GM18526 (cell line): ENCODE results near the gene EFNA5.

Experiments used
- POLR2A ChIP-seq: IDR thresholded peaks from 3 replicates; pipeline ENCODE4 v1.6.1; 2011; ENCODE audit not compliant: insufficient read length; ENCODE audit errors: extremely low read depth

The EFNA5 gene

DNA sequence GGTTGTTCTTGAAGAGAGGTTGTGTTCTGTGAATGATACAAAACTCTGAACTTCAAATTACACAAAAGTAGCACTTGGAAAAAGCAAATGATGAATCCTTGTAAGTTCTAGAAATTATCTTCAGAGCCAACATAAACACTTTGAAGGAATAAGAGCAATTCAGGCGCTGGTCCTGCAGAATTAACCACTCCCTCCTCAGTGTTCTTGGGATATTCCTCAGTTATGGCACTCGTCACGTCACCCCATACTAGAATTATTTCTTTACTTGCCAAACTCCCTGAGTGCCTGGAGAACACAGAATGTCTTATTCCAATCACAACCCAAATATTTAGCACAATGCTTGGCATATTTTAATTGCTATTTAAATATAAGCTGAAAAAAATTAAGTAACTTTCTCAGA, 126.3 kb downstream of the EFNA5 start:
- no peak for TF ChIP-seq POLR2A

DNA sequence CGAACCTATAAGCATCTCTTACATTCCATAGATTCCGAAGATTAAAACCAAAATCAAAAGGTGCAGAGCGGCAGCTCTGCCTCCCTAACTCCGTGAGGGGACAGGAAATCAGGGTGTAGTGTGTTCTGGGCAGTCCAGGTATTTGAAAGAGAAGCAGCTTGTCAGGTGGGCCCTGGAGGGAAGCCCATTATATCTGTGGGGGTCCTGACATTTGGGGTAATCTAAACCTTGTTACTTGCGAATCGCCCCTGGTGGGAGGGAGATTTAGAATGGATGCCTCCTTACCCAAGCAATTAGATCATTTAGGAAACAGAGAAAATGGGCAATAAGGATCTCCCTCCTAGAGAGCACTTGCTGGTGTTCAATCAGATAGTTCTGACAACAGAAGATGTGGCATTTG, 126.9 kb downstream of the EFNA5 start:
- TF ChIP-seq POLR2A, result no peak

DNA sequence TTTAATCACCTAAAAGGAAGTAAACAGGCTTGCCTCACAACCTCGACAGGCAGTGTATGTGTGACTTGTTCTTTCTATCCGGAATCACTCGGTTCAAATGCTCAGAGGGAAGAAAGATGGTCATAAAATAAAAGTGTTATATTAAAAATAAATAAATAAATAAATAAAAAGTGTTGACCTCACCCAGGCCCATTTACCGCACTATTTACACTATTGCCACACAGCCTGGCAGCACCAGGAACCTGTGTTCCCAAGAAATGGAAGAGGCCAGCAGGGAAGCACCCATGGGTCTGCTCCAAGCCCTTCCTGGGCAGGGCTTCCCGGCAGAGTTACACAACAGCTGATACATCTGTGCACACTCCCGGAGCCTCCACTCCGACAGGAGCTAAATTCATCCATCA, 127.9 kb downstream of the EFNA5 start:
- no peak for TF ChIP-seq POLR2A

DNA sequence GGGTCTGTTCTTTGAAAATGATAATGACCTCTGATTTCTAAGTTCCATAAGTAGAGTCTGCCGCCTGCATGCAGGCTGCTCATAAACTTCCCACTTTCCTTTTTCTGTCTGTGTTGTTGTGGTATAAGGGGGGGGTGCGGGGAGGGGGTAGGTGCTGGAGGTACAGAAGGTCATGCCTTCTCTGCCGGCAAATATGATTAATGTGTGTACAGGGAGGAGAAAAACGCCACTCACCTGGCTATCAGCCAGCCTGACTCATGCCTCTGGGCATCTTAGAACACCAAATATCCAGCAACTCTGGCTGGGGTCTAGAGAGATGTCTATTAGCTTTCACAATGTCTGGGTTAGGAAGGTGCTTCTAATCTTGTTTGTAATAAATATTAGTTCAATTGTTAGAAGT, 128.3 kb downstream of the EFNA5 start:
- TF ChIP-seq POLR2A, result no peak

DNA sequence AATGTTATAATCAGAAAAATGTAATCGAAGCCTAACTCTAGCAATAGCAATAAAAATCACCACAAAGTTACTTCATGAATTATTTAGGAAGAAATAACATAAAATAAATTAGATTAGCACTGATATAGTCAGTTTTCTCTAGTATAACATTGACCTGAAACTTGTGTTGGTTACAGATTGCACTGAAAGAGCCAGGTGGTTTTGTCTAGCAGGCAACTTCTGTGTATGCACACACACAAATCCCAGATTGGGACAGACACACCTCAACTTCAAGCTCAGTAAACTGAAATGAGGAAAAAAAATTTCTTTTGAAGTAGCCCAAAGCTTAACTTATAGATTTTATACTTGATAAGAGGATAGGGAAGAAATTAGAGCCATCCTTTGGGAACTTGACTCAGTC, 129.3 kb downstream of the EFNA5 start:
- TF ChIP-seq POLR2A, result no peak

DNA sequence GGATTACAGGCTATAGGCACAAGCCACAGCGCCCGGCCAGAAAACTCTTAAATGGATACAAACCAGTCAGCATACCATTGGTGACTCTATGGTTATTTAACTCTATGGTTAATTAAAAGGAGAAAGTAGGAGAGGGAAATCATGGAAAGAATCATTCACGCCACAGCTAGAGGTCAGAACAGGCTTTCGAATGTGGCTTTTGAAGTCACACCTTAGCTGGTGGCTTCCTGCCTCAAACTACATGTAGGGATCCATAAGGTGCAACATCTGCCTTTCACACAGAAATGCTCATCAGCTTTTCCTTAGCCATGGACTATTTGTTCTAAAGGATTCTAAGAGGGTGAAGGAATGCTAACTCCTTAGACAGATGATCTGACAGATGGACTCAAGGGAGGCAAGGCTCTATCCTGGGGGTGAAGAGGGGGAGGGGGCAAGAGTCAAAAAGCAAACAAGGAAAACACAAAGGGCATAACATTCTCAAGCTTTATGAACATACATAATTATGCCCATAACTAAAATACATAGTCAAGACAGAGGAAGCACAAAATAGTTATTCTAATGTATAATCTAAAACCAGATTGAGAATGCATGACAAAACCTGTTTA, 130.9 kb downstream of the EFNA5 start:
- TF ChIP-seq POLR2A, result no peak

DNA sequence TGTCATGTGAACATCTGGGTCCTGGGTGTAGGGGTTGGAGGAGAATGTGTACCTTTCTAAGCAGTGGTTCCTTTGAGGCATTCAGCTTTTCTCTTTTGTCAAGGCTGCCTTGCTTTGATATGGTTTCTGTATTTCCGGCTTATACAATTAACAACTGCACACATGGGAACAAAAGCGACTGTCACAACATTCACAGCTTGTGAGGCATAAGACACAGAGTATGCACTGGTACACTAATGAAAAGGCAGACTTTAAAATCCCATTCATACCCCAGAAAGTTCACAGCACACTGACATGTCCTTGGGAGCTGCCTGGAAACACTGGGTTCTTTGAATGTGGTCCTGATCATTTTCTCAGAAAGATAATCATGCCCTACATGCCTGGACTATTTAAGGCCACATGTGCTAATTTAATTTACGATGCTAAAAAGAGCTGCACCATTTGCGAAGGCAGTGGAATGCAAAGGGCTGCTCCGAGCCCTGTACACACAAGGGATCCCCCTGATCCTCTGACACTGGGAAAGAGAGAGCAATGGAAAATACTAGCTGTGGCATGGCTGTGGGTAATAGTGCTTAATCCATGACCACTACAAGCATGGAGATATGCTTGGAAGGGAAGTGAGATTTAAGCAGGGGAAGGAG, 131.8 kb downstream of the EFNA5 start:
- TF ChIP-seq POLR2A, result no peak

DNA sequence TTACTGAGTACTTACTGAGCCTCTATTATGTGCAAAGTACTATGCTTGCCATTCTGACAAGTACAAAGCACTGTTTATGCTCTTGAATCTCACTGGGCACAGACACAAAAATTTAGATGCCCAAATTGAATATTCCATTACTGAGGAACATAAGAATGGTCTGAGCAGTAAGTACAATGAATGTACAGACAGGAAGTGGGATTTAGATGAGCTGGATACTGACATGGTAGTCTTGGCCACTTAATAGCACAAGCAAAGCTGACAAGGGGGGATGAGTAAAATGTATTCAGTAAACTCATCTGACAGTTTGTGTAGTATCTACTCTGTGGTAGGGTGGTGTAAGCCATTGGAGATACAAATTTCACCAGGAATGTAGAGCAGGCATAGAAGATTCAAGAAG, 132.4 kb downstream of the EFNA5 start:
- TF ChIP-seq POLR2A, result no peak

DNA sequence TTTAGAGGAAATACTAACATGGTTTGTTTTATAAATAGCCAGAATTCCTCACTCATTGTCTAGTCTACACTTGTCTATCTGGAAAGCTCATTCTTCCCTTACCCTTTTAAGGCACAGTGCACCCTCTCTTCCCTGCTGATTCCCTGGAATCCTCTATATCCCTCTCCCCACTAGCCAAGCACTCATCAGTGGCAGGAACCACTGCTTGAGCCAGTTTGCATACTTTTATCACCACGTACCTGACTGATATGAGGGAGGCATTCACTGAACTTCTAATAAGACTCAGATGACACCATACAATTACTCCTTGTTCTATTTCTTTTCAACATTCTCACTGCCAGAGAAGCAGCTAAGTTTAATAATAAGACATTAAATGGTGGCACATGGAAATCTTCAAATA, 134.9 kb downstream of the EFNA5 start:
- no peak for TF ChIP-seq POLR2A

DNA sequence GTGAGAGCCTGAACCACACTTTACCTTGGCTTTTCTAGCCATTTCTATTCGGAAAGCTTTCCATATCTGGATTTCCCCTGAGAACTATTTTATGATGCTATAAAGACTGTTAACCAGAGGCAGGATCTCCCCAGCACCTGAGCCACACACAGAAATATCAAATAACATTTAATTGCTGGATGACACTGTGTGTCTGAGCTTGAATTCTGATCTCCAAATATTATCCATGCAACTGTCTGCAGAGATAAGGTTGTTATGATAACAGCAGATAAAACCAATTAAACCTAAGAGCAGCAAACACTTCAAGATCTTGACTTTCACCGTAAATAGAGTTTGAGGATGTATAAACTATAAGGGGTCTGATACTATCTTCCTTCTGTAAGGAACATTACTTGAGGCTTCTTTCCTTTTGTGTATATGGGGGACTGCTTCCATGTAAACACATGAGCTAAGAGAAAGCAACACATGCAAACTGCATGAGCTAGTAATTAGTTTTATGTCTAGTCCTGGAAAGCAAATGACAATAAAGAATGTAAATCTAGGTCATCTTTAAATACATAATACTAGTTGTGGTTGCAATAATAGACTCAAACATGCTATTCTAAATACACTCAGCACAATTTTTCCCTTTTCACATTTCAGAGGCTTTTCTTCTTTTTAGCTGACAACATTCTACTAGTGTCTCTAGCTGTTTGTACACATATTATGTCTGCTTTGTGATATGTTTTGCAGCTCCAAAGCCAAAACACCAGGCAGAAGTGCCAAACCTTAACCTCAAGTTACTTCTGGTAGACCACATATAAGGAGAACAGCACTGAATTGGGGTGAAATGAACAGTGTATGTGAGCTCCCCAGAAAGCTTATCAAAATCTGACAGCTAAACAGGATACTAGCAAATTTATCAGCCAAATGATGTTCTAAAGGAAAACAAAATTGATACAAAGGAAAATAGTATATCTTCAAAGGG, 136.5 kb downstream of the EFNA5 start:
- TF ChIP-seq POLR2A, result no peak

DNA sequence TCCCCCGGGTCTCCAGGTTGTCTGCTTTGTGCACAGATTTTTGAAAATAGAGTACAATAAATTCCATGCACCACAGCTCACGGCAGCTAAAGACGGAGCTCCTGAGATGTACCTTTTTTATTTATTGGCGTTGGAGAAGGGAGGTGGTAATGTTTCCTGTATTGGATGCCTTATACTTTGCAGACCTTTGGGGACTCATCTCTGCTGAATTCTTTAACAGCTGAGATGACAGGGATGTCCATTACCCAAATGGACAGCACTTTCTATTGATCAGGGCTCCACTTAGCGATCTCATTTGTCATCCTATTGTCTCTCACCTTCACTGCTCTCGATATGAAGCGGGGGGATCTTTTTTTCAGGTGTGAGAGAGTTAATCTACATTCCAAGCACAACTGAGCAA, 137.8 kb downstream of the EFNA5 start:
- TF ChIP-seq POLR2A, result no peak

DNA sequence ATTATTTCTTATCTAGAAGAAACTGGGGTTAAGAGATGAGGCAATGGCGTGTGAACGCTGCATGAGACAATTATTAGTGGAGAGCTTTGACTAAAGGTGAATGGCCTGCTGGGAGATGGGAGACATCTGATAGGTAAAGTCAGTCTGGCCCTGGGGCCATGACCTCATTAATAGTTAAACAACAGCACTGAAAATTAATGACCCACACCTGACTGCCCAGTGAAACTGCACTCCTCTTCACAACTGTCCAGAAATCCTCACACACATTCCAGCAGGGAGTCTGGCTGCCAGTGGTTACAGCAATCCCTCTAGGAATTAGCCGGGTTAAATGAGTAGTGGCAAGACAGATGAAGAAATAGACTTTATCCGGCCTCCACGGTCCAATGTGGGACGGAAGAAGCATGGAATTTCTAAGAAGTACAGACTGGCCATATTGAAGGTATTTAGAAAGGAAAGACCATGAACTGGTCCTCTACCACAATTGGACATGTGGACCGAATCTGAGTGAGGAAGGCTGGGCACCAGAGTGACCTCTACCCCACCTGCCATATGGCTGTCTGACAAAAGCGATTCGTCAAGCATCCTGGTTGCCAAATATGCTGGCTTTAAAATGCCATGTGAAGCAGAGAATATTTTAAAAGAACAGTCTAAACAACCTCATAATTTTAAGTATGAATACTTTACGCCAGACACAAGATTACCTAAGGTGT, 138.4 kb downstream of the EFNA5 start:
- no peak for TF ChIP-seq POLR2A

DNA sequence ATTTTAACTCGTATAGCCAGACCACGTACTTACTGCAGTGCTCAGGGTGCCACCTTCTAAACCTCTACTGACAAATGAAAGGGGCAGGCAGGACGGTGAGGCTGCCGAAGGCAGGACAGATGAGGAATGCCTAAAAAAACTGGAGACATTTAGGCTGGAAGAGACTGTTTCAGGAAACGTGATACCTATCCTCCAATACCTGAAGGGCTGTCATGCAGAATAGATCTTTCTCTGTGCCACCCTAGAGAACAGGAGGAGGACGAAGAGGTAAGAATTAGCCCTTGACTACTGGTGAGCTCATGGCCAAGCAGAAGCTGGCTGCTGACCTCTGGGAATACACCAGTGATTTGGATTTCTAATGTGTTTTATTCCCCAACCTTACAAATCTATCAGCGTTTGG, 139.4 kb downstream of the EFNA5 start:
- no peak for TF ChIP-seq POLR2A

DNA sequence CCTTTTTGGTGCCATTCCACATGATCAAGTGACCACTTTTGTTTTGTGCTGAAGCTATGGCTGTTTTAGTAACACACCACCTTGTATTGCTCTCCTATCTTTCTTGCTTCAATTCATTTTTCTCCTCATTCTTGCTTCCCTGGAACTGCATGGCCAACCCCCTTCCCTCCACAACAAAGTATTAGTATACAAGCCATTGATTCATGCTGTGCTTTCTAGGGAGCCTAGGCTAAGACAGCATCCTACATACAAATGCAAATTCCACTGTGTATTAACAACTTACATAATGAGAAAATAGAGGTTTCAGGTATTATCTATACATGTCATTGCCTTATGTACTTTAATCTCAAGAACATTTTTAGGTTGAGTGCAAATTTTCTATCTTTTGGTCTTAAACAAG, 141.1 kb downstream of the EFNA5 start:
- TF ChIP-seq POLR2A, result no peak

DNA sequence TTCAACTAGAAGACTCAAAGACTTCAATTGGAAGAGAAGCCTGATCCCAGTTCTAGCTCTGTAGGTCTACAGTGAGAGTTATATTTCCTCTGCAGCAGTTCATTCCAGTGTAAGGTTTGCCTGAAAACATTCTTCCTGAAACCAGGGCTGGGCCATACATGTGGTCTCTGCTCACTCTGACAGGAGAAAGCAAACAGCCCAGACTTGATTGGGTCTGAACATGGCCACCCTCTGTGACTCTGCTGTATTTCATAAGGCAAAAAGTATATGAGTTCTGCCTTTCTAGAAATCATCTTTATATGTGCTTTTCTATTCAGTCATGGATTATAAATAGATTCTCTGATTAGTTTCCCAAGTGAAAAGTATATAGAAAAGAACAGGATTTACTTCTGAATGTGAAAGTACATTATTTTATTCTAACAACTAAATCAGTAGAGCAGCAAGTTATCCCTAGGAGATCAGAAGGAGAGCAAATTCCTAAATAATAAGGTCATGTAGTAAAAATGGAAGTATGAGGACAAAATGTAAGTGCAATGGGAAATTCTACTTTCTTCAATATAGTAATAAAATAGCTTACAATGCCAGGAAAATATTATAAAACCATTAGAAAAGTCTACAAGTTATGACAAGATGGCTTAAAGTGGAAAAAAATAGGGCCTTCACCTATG, 144.3 kb downstream of the EFNA5 start:
- no peak for TF ChIP-seq POLR2A

DNA sequence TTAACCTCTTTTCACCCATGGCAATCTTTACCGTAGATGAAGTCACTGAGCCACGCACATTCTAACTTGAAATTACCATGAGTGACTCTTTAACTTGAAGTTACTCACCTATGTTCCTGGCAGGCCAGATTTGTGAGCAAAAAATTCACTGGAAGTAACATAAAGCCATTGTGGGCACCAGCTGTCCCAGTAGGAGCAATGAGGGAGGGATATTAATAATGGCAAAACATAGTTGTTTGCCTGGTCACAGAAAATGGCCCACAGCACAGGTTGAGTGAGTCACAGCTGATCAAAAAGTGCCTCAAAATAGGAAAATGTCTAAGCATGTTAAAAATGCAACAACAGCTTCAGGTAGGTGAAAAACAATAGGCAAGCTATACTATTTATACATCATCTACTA, 146.6 kb downstream of the EFNA5 start:
- no peak for TF ChIP-seq POLR2A
